ENCODE results near the gene PLSCR2. TPM values are rescaled to one million over a fixed set of nuclear protein-coding genes. Genes with fewer than 3 reads are reported as not detected.

PLSCR2 gene
- polyA plus RNA-seq, 1 donor (not counting 4 experiments of a cell fraction or from before 2014, with no cell fraction given) = not detected

DNA sequence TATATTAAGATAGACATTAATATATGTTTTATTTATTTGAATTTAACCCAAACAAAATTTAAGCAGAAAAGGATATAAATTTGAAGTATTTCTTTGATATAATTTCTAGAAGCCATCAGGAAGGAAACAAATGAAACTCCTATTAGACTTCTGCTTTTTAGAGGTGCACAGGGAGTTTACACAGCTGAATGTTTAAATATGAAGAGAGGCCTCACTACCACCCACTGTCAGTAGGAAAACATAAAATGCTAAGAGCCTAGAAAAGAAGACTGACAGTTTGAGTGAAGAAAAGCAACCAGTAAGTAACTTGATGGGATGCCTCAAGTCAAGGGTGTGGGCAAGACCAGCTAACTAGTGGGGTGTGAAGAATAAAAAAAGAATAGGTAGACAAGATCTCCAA is 19.7 kb downstream of the PLSCR2 start:
- dilution Hi-C loops (cut with MboI; ENCODE audit: extremely low pct_ligation_motif_present, low sequenced_read_pairs) = no loop called here
- DNase-seq (ENCODE audit: low read depth, low spot score) (no peak), FAIRE-seq (no peak)
- H3K79me2 ChIP-seq (ENCODE audit: control insufficient read depth, insufficient read depth, low read length) = no peaks in the 10 kb centered on the region
- H2AFZ ChIP-seq (ENCODE audit: control insufficient read depth, low read length) = no peak overlapping the region
- no peak overlapping the region for H3K4me3 ChIP-seq (ENCODE audit: control insufficient read depth in 2 of 3, extremely low read depth in 1 of 3, insufficient read depth in 2 of 3, low read depth in 1 of 3, low read length in 3 of 3)
- H3K9me1 ChIP-seq (ENCODE audit: control insufficient read depth, extremely low read depth, insufficient read depth, low read length) = no peaks in the 10 kb centered on the region
- no peak overlapping the region for H3K27ac ChIP-seq (ENCODE audit: control insufficient read depth, insufficient read depth, low read length)
- H4K20me1 ChIP-seq (ENCODE audit: control insufficient read depth, extremely low read depth, insufficient read depth, low read length) = no peaks in the 10 kb centered on the region
- no peaks in the 10 kb centered on the region for H3K4me1 ChIP-seq (ENCODE audit: control insufficient read depth, extremely low read depth, insufficient read depth, low read length)
- H3K9ac ChIP-seq (ENCODE audit: control insufficient read depth, extremely low read depth, insufficient read depth, low read length) = no peak overlapping the region
- TF ChIP-seq CTCF (optimal IDR thresholded peaks at IDR 0.05 in 1 of 3, IDR thresholded peaks at IDR 0.05 in 1 of 3, conservative IDR thresholded peaks at IDR 0.05 in 1 of 3; ENCODE audit: extremely low read depth in 1 of 3, insufficient read depth in 2 of 3, low read length in 3 of 3) = no peak
- no peak for TF ChIP-seq EZH2 (IDR thresholded peaks at IDR 0.05; ENCODE audit: low read length)
- H3K27me3 ChIP-seq (ENCODE audit: control insufficient read depth, extremely low read depth, insufficient read depth, low read length) = no peaks in the 10 kb centered on the region
- no peaks in the 10 kb centered on the region for H3K9me3 ChIP-seq (ENCODE audit: control insufficient read depth, low read depth, low read length)
- no peak overlapping the region for H3K4me2 ChIP-seq (ENCODE audit: control insufficient read depth, extremely low read depth, insufficient read depth, low read depth, low read length)
- H3K36me3 ChIP-seq (ENCODE audit: control insufficient read depth in 2 of 2, extremely low read depth in 1 of 2, insufficient read depth in 2 of 2, low read length in 2 of 2) = no peaks in the 10 kb centered on the region

DNA sequence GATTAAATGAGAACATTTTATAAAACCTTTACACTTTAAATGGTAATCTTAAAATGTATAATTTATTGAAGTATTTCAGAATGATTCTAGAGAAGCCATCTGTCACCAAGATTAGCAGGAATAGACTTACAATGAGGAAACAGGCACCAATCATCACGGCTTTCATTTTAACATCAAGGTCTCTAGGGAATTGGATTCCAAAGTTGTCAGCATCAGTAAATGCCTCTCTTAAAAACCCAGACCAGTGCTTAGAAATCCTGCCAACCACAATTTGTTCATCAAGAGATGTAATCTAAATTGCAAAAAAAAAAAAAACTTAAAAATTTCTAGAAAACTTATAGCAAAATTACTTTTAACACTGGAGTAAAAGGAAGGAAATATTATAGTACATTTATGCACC is 20.3 kb downstream of the PLSCR2 start:
- Histone ChIP-seq H3K79me2 (ENCODE audit: control insufficient read depth, insufficient read depth, low read length) (no peaks in the 10 kb centered on the region), H3K4me2 (ENCODE audit: control insufficient read depth, extremely low read depth, insufficient read depth, low read depth, low read length) (no peak overlapping the region), H3K4me3 (ENCODE audit: control insufficient read depth in 2 of 3, extremely low read depth in 1 of 3, insufficient read depth in 2 of 3, low read depth in 1 of 3, low read length in 3 of 3) (no peak overlapping the region), H2AFZ (ENCODE audit: control insufficient read depth, low read length) (no peak overlapping the region), H3K36me3 (ENCODE audit: control insufficient read depth in 2 of 2, extremely low read depth in 1 of 2, insufficient read depth in 2 of 2, low read length in 2 of 2) (no peaks in the 10 kb centered on the region), H4K20me1 (ENCODE audit: control insufficient read depth, extremely low read depth, insufficient read depth, low read length) (no peaks in the 10 kb centered on the region), H3K4me1 (ENCODE audit: control insufficient read depth, extremely low read depth, insufficient read depth, low read length) (no peaks in the 10 kb centered on the region), H3K27ac (ENCODE audit: control insufficient read depth, insufficient read depth, low read length) (no peak overlapping the region), H3K9me3 (ENCODE audit: control insufficient read depth, low read depth, low read length) (no peaks in the 10 kb centered on the region), H3K9ac (ENCODE audit: control insufficient read depth, extremely low read depth, insufficient read depth, low read length) (no peak overlapping the region), H3K9me1 (ENCODE audit: control insufficient read depth, extremely low read depth, insufficient read depth, low read length) (no peaks in the 10 kb centered on the region), H3K27me3 (ENCODE audit: control insufficient read depth, extremely low read depth, insufficient read depth, low read length) (no peaks in the 10 kb centered on the region)
- TF ChIP-seq EZH2 (IDR thresholded peaks at IDR 0.05; ENCODE audit: low read length) (no peak), CTCF (optimal IDR thresholded peaks at IDR 0.05 in 1 of 3, IDR thresholded peaks at IDR 0.05 in 1 of 3, conservative IDR thresholded peaks at IDR 0.05 in 1 of 3; ENCODE audit: extremely low read depth in 1 of 3, insufficient read depth in 2 of 3, low read length in 3 of 3) (no peak)
- DNase-seq (ENCODE audit: low read depth, low spot score) (no peak), FAIRE-seq (no peak)
- dilution Hi-C loops (cut with MboI; ENCODE audit: extremely low pct_ligation_motif_present, low sequenced_read_pairs) = no loop called here
